ENCODE results near the gene LRRC8D. TPM values are rescaled to one million over a fixed set of nuclear protein-coding genes. Genes with fewer than 3 reads are reported as not detected.
A peak's percentile ranks its signal among the peaks of the same experiment; 100 is the strongest.

Gene LRRC8D
- total and polyA plus RNA-seq, 8 donors, result under 0.01 to 13.8 (median 5.2) TPM

GRCh38 chr1:89779151-89779940, 41.5 kb upstream of the LRRC8D start:
- TF ChIP-seq CTCF (IDR thresholded peaks at IDR 0.05), result no peak
- no peak for TF ChIP-seq POLR2A (IDR thresholded peaks at IDR 0.05)
- H3K4me3 ChIP-seq, result no peak overlapping the region
- H3K27me3 ChIP-seq, result peaks cover 0 to 2% (median 0%) of the 10 kb centered on the region in 3 donors
- H3K9me3 ChIP-seq, result no peaks in the 10 kb centered on the region
- H3K36me3 ChIP-seq, result no peaks in the 10 kb centered on the region
- no peak for DNase-seq
- no peaks in the 10 kb centered on the region for H3K4me1 ChIP-seq
- H3K27ac ChIP-seq, result no peak overlapping the region
- intact Hi-C loops (cut with DNase I; ENCODE audit: low total_unique reads), result no loop called here
- 77 to 84% (median 83%) methylated on average over 6 of the region's 6 CpGs for WGBS, 5 donors

- WGBS, 5 donors, result 79 to 93% (median 86%) methylated on average over 2 of the region's 2 CpGs
- H3K27me3 ChIP-seq, result peaks cover 0 to 2% (median 0%) of the 10 kb centered on the region in 3 donors
- H3K4me1 ChIP-seq, result no peaks in the 10 kb centered on the region
- TF ChIP-seq EP300 (IDR thresholded peaks at IDR 0.05) (no peak), POLR2AphosphoS5 (IDR thresholded peaks at IDR 0.05) (no peak)
- peak in 1 of 2 donors; percentile 43 for DNase-seq
- intact Hi-C loops (cut with DNase I; ENCODE audit: low total_unique reads), result no loop called here
- no peaks in the 10 kb centered on the region for H3K36me3 ChIP-seq
- no peak overlapping the region for H3K4me3 ChIP-seq
- H3K9me3 ChIP-seq, result no peaks in the 10 kb centered on the region
- no peak overlapping the region for H3K27ac ChIP-seq
These were observed 40.1 kb upstream of the LRRC8D start for GRCh38 chr1:89780721-89781120.

GRCh38 chr1:89781494-89782126, 39.2 kb upstream of the LRRC8D start:
- no peak overlapping the region for H3K27ac ChIP-seq
- TF ChIP-seq EP300 (IDR thresholded peaks at IDR 0.05), result no peak
- TF ChIP-seq POLR2A (IDR thresholded peaks at IDR 0.05), result no peak
- no peak for TF ChIP-seq POLR2AphosphoS5 (IDR thresholded peaks at IDR 0.05)
- TF ChIP-seq CTCF (IDR thresholded peaks at IDR 0.05), result no peak

GRCh38 chr1:89786628-89787214, 34.1 kb upstream of the LRRC8D start:
- H3K4me1 ChIP-seq, result no peaks in the 10 kb centered on the region
- TF ChIP-seq EP300 (IDR thresholded peaks at IDR 0.05) (no peak), POLR2A (IDR thresholded peaks at IDR 0.05) (no peak), CTCF (IDR thresholded peaks at IDR 0.05) (no peak), POLR2AphosphoS5 (IDR thresholded peaks at IDR 0.05) (no peak)
- 68 to 80% (median 72%) methylated on average over 7 of the region's 7 CpGs for WGBS, 5 donors
- intact Hi-C loops (cut with DNase I; ENCODE audit: low total_unique reads), result no loop called here
- DNase-seq, result no peak
- no peak overlapping the region for H3K27ac ChIP-seq
- no peak overlapping the region for H3K4me3 ChIP-seq
- no peaks in the 10 kb centered on the region for H3K36me3 ChIP-seq
- no peaks in the 10 kb centered on the region for H3K27me3 ChIP-seq
- H3K9me3 ChIP-seq, result no peaks in the 10 kb centered on the region

More at GRCh38 chr1:89781494-89782126, 39.2 kb upstream of the LRRC8D start:
- H3K9me3 ChIP-seq, result no peaks in the 10 kb centered on the region
- no peaks in the 10 kb centered on the region for H3K36me3 ChIP-seq
- no peak overlapping the region for H3K4me3 ChIP-seq
- 58 to 67% (median 64%) methylated on average over 4 of the region's 4 CpGs for WGBS, 5 donors
- intact Hi-C loops (cut with DNase I; ENCODE audit: low total_unique reads), result no loop called here
- no peaks in the 10 kb centered on the region for H3K4me1 ChIP-seq
- peak in 1 of 2 donors; percentile 41 for DNase-seq
- H3K27me3 ChIP-seq, result peaks cover 0 to 2% (median 0%) of the 10 kb centered on the region in 3 donors

Data from stomach (tissue), 9 donors.